HG03045 (cell line): ENCODE measurements around the gene UBL7.
"Not testable (repeated sequence)": the region's sequence is repeated elsewhere in the genome, so short reads cannot be mapped to it uniquely, and the experiment has no call there.

Experiments used
- ATAC-seq: cut with Tn5 transposase; IDR thresholded peaks from one replicate; pipeline ENCODE4 v1.9.1; 2021; ENCODE audit warnings: mild to moderate bottlenecking, moderate library complexity; ENCODE audit not compliant: unreplicated experiment

UBL7 gene, protein sequence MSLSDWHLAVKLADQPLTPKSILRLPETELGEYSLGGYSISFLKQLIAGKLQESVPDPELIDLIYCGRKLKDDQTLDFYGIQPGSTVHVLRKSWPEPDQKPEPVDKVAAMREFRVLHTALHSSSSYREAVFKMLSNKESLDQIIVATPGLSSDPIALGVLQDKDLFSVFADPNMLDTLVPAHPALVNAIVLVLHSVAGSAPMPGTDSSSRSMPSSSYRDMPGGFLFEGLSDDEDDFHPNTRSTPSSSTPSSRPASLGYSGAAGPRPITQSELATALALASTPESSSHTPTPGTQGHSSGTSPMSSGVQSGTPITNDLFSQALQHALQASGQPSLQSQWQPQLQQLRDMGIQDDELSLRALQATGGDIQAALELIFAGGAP

DNA sequence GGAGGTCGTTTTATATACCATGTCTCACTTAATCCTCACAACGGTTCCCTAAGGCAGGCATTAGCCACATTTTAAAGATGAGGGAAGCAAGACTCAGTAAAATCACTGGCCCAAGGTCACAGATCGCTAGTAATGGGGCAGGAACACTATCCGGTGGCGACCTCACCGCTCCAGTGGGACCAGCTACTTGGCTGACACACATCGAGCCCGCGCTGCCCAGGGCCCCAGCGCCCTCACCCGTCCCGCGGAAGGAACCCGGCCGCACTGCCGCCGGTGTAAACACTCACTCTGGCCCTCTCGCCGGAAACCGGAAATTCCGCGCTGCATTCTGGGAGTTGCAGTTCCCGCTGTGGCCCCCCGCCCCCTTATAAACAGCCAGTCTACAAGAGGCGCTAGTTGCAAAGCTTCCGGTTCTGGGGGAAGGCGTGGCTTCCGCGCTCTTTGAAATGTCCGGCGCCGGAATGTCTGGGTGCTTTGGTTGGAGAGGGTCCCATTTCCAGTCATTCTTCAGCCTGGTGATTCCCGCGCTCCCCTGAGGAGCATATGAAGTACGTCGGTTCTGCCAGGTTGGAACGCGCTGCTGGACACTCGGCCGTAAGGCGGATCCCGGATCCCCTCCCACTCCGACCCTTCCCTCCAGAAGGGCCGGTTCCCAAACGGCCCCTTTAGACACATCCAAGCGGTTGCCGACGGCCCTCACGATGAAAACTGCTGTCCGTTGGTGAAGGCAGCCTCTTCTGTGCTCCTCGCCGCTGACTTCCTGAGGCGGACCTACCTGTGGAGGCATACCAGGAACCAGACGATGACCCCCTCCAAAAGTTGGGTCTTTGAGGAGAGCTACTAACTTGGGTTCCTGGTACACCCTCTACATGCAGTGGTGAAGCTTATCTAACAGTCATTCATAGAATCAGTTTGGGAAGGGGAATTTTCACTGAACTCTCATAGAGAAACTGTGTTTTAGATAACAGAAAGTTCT is at the start of gene UBL7:
Gene UBL7, minus strand, starts transcription at position 290 of the 976 bp plus-strand sequence. CDS start 2,293 bp downstream, outside the sequence.
- ATAC-seq: peak; percentile 88

DNA sequence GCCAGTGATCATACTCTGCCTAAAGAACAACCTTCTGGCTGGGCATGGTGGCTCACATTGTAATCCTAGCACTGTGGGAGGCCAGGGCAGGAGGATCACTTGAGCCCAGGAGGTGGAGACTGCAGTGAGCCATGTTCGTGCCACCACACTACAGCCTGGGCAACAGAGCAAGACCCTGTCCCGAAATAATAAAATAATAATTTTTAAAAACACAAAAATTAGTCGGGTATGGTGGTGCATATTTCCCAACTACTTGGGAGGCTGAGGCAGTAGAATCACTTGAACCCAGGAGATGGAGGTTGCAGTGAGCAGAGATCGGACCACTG is 45.5 kb upstream of the UBL7 start:
- ATAC-seq: no peak

DNA sequence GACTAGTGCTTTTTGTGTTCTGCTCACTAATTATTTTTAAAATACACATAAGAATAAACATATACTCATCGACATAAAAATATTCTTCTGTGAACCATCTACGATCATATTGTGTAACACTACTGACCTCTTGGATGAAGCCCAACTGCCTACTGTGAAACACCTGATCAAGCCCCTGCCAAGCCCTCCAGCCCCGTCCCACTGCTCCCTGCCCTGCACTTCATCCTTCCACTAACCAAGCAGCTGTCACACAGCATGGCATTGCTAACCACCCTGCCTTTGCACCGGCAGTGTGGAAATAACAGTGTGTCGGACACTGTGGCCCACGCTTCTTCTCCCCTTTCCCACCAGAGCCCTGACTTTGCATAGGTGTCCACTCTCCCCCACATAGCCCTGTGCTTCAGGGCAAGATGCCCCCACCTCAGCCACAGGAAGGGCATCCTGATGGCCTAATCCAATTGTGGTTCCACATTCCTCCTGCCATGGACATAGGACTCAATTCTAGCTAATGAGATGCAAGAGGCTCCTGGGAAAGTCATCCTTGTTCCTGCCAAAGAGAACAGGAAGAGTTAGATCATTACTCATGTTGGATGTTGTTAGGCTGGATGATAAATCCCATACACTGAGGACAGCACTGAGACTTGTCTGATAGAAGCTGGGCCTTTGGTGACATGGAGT is 45.0 kb upstream of the UBL7 start:
- no peak for ATAC-seq

DNA sequence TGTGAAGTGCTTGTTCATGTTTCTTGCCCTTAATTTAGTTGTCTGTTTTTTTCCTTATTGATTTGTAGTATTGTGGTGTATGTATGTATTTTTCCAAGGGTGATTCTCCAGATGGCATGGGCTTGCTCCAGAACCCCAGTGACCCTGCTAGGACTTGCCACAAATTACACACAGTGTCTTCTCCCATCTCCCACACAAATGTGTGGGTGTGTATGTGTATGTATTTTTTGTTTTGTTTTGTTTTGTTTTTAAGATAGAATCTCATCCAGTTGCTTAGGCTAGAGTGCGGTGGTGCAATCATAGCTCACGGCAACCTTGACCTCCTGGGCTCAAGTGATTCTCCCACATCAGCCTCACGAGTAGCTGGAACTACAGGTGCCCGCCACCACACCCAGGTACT is 43.9 kb upstream of the UBL7 start:
- ATAC-seq: no peak

DNA sequence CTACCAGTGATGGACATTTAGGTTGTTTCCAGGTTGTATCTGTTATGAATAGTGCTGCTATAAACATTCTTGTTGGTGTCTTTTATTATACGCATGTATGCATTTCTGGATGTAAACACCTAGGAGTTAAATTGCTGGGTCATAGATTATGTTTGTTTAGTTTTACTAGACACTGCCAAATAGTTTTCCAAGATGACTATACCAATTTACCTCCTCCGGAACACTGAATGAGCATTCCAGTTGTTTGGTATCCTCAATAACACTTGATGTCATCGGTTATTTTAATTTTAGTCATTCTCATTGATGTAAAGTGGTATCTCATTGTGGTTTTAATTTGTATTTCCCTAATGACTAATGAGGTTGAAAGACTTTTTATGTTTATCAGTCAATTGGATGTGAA is 43.5 kb upstream of the UBL7 start:
- no peak for ATAC-seq

DNA sequence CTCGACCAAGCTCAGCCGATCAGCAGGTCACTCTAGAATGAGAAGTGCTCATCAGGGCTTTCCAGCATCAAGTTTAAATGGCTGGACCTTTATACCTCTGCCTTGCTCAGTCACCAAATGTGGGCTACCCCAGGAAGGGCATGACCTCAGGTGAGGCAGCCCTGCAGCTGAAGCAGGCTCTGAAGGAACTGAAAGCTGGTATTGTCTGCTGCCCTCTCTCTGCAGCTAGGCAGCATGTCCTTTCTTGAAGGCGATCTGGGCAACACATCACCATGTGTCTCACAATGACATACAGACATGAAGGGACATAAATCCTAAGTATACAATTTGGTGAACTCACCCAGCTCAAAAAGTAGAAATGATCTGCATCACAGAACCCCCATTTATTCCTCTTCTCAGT is 41.3 kb upstream of the UBL7 start:
- ATAC-seq: no peak

DNA sequence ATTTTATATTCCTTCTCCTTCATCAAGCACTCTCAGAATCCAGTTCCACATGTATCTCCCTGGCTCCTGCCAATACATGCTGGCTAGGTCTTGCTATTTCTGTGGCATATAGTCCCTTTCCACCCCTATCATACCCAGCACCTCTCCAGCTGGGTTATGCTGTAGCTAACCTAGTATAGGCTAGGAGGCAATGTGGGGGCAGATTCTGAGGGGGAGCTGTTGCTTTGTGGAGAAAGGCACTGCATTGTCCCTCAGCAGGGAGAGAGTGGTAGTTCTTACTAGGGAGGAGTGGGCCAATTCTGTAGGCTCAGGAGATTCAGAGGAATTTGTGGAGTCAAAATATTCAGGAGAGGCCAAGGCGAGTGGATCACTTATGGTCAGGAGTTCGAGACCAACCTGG is 39.4 kb upstream of the UBL7 start:
- ATAC-seq: no peak

DNA sequence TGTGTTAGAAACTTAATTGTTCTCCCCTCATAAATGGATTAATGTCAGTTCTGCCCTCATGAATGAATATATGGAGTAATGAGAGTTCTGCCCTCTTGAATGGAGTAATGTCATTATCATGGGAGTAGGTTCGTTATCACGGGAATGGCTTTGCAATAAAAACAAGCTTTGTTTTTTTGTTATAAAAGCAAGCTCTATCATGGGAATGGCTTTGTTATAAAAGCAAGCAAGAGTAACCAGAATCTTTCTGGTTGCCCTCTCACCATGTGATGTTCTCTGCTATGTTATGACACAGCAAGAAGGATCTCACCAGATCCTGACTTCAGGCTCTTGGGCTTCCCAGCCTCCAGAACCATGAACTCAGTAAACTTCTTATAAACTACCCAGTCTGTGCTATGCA is 38.4 kb upstream of the UBL7 start:
- no peak for ATAC-seq

DNA sequence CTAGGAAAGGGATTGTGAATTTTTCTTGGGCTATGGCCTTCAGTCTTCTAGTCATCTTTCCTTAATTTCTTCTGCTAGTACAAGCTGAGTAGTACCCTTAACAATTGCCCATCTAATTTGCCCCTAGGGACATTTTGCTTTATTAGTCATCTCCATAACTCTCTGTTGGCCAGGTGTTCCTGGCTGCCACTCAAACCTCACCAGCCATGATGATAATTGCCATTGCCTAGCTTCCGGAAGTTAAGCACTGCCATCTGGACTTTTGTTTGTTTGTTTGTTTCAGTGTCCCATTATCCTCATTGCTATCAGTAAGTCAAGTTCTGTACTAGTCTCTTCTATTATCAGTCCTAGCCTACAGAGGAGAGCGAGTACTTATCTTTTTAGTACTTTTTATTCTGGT is 36.6 kb upstream of the UBL7 start:
- no peak for ATAC-seq

DNA sequence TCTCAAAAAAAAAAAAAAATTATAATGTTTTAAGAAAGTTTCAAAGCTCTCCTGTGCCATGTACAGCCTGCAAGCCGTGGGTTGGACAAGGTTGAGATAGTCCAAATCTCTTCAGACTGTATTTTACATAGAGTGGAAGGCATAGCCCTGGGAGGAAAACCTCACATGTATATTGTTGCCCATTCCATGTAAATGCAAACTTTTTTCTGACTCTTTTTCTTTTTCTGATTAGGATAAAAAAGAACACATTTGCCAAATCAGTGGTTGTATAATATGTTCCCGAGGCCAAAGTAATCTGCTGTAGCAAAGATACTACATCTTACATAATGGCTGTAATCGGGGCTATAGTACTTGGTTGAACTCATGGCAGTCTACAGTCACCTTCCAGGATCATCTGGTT is 35.7 kb upstream of the UBL7 start:
- no peak for ATAC-seq

DNA sequence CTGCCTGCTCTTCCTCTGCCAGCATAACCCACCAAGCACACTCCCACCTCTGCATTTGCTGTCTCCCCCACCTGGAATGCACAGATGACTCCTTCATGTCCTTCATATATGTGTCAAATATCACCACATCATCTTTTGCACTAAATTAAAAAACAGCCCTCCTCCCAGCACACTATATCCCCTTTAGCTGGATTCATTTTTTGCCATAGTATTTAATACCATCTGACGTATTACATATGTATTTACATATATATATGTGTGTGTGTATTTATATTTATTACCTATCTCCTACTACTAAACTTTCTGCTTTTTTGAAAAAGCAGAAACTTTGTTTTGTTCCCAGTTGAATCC is 29.4 kb upstream of the UBL7 start:
- ATAC-seq: no peak

DNA sequence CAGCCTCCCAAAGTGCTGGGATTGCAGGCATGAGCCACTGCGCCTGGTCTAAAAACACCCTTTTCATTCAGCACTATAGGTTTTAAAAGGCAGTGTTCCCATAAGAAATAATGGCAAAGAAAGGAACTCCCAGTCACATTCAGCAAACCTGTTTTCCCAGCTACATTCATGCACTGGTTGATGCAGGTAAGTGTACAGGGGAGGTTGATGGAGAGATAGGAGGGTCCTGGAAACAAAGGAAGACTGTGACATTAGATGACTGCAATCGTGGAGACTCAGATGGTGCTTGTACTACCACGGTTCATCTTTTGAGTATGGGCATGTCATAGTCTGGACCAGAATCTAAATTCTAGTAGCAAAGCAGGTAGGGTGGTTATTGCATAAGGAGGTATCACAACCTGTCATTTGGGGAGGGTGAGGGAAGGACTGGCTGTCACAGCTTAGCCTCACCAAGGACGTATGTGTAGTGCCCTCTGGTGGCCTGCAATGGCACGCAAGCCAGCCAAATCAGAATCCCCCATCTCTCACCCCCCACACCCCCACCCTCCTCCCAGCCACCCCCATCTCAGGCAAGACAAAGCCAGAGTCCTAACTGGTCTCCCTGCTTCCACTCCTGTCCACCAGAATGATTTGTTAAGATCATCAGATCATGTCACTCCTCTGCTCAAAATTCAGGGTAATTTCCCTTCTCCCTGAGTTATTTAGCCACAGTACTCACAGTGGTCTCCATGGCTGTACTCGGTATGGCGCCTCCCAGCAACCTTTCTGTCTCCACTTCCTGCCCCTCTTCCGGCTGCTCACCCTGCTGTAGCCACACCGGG is 28.8 kb upstream of the UBL7 start:
- no peak for ATAC-seq

DNA sequence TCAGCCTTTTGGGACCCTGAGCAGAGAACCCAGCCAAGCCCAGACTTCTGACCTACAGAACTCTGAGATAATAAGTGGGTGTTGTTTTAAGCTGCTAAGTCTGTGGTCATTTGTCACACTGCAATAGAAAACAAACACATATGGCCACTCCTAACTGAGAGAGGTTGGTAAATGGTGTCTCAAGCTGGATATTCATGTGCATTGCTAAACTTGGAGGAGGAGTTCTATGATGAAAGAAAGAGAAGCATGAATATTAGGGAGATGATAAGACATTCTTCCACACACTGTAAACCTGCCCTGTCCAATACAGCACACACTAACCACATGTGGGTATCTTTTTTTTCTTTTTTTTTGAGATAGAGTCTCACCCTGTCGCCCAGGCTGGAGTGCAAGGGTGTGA is 27.8 kb upstream of the UBL7 start:
- ATAC-seq: no peak

DNA sequence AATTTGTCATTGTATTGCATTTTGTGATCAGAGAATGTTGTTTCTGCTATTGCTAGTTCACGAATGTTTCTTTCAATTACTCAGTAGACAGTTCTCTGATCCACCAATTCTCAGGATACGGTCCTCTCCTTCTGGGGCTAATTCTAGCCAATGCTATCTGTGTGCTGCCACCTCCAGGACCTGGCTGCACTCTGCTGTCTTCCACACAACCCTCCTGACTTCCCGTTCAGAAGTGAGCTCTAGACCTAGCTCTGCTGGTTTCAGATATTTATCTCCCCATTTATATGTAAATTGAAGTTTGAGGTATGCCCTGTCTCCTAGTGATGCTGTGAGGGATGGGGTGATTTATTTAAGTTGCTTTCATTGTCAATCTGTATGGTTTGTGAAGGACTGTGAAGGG is 21.7 kb upstream of the UBL7 start:
- ATAC-seq: no peak

DNA sequence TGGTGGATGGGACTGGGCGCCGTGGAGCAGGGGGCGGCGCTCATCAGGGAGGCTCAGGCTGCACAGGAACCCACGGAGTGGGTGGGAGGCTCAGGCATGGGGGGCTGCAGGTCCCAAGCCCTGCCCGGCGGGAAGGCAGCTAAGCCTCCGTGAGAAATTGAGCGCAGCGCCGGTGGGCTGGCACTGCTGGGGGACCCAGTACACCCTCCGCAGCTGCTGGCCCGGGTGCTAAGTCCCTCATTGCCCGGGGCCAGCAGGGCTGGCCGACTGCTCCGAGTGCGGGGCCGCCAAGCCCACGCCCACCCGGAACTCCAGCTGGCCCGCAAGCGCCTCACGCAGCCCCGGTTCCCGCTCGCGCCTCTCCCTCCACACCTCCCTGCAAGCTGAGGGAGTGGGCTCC is 19.4 kb upstream of the UBL7 start:
- ATAC-seq: not testable (repeated sequence)

DNA sequence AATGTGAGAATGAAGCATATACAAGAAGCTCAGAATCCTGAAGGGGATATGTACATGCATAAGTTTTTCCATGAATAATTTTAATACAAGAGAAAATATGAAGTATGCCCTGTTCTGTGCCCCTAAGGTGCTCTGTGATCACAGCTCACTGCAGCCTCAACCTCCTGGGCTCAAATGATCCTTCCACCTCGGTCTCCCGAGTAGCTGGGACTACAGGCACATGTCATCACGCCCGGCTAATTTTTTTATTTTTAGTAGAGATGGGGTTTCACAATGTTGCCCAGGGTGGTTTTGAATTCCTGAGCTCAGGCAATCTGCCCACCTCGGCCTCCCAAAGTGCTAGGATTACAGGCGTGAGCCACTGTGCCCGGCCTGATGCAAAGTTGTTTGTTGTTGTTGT is 10.7 kb upstream of the UBL7 start:
- ATAC-seq: not testable (repeated sequence)

DNA sequence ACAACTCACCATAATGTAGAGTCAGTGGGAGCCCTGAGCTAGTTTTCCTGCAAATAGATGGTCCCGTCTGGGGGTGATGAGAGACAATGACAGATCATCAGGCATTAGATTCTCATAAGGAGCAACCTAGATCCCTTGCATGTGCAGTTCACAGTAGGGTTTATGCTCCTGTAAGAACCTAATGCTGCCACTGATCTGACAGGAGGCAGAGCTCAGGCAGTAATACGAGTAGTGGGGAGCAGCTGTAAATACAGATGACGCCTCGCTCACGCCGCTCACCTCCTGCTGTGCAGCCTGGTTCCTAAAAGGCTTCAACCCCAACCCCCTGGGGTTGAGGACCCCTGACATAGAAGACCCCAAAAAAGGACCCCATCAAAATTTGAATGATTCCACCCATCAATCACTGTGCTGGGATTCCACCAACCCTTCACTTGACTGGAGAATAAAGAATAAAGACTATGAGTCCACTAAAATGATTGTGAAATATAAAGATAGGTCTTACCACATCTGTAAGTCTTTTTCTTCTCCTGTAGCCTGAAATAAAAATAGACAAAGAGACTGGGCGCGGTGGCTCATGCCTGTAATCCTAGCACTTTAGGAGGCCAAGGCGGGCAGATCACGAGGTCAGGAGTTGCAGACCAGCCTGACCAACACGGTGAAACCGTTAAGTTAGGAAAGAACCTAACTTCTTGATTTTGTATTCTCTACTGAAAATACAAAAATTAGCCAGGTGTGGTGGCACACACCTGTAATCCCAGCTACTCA is 9.9 kb upstream of the UBL7 start:
- ATAC-seq: no peak

DNA sequence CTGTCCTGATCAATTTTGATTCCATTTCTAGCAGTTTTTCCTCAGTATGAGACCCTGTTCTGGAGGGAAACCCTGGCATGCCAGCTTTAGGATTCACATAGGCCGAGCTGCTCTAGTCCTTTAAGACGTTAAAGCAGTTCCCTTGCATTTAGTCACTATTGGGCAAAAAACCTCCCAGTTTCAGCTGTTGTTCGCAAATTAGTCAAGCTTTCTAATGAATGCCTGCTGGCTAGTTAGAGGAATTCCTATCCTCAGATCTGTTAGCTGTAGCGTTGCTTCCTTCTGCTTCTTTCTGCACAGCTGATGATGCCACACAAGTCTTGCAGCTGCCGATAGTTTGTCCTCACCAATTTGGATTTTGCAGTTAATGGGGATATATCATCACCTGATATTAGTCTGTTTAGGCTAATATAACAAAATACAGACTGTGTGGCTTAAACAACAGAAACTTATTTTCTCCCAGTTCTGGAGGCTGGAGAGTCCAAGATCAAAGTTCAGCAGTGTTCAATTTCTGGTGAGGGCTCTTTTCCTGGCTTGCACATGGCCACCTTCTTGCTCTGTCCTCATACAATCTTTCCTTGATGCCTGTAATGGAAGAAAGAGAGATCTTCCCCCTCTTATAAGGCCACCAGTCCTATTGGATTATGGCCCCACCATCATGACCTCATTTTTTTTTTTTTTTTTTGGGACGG is 7.5 kb upstream of the UBL7 start:
- no peak for ATAC-seq

DNA sequence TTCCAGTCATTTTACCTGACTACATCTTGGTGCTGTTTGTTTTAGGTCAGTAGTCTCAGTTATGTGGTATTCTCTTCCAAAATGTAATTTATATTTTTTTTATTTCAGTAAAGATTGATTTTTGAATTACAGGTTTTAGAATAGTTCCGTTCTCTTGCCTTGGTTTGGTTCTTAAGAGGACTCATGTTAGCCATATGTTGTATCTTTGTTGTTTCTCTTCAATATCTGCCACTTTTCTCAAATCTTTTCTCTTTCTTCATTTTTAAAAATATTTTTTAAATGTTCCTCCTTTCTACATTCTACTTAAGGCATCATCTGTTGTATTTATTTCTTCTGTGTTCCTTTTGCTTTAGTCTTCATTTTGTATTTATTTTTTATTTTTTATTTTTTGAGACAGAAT is 5.6 kb upstream of the UBL7 start:
- ATAC-seq: no peak

DNA sequence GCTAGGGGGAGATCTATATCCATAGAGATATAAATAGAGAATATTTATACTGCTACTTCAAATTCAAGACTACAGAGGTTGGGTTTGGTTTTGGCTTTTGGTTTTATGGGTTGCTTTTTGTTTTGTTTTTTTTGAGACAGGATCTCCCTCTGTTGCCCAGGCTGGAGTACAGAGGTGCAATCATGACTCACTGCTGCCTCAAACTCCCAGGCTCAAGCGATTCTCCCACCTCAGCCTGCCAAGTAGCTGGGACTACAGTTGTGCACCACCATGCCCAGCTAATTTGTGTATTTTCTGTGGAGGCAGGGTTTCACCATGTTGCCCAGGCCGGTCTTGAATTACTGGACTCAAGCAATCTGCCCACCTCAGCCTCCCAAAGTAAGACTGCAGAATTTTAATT is 3.9 kb upstream of the UBL7 start:
- ATAC-seq: no peak
